Endothelial cell of umbilical vein (primary cell): ENCODE results near the gene CELA1. TPM values are rescaled to one million over a fixed set of nuclear protein-coding genes. Genes with fewer than 3 reads are reported as not detected.

ENCODE experiments used
- BruUV-seq: library from RNA; stranded (reverse); fragments of 400-500 nt; replicated peaks from 2 replicates; lab custom pipeline; 2021; lab: Mats Ljungman, UMichigan
- CTCF ChIA-PET: fragments of 300-600, 350-600 bp; sonication (Branson Sonifier 250); formaldehyde crosslinking; loops from one replicate; lab custom pipeline; 2021; ENCODE audit warnings: antibody characterized with exemption, inconsistent platforms; lab: Charles Lee
- POLR2A ChIA-PET: fragments of 300-600, 350-600 bp; sonication (Branson Sonifier 250); formaldehyde crosslinking; loops from one replicate; lab custom pipeline; 2021; ENCODE audit warnings: antibody characterized with exemption, inconsistent platforms; lab: Charles Lee
- DNase-seq: peaks from one replicate; pipeline ENCODE4 v3.0.0-alpha.2; 2011; ENCODE audit warnings: low read depth, low spot score
- FAIRE-seq: peaks from 2 replicates; lab custom pipeline; 2011; peaks lifted over from hg19 to GRCh38; lab: Jason Lieb, UNC
- H2AFZ ChIP-seq: 2 replicates; pipeline ENCODE4 v1.6.0; 2012; ENCODE audit warnings: low read depth, low read length, control low read depth, inconsistent platforms
- H3K27ac ChIP-seq: 2 replicates; pipeline ENCODE4 v1.5.1; 2011; ENCODE audit warnings: low read depth, mild to moderate bottlenecking, control low read depth, low read length, moderate library complexity; ENCODE audit not compliant: insufficient read depth
- H3K27me3 ChIP-seq, 2 experiments: 2 replicates each; pipeline versions ENCODE4 v1.6.0 to v1.6.1; 2011; ENCODE audit warnings: low read length in 2 of 2, mixed read lengths in 1 of 2; ENCODE audit not compliant: control insufficient read depth in 2 of 2, insufficient read depth in 2 of 2
- H3K36me3 ChIP-seq, 2 experiments: 2 replicates in 1 of 2; 3 replicates in 1 of 2; pipeline ENCODE4 v1.5.1; 2011; ENCODE audit warnings: low read length in 2 of 2, mild to moderate bottlenecking in 1 of 2, moderate library complexity in 1 of 2; ENCODE audit not compliant: control insufficient read depth in 2 of 2, insufficient read depth in 2 of 2; ENCODE audit errors: extremely low read depth in 1 of 2
- H3K4me1 ChIP-seq: 3 replicates; pipeline ENCODE4 v1.5.1; 2011; ENCODE audit warnings: mild to moderate bottlenecking, low read length; ENCODE audit not compliant: control insufficient read depth, insufficient read depth; ENCODE audit errors: extremely low read depth
- H3K4me2 ChIP-seq: 2 replicates; pipeline ENCODE4 v1.6.1; 2011; ENCODE audit warnings: low read length, control low read depth, mixed read lengths; ENCODE audit not compliant: insufficient read depth
- H3K4me3 ChIP-seq, 3 experiments: fragments of 200-600 bp in 1 of 3; sonication (generic), shearing (Covaris generic) in 1 of 3; replicated peaks in 1 of 3; 2 replicates each; pipeline ENCODE4 v1.5.1; 2011 to 2016; ENCODE audit warnings: control low read depth in 3 of 3, low read length in 3 of 3, mild to moderate bottlenecking in 2 of 3, inconsistent platforms in 1 of 3, low read depth in 1 of 3, moderate library complexity in 1 of 3; ENCODE audit not compliant: insufficient read depth in 1 of 3
- H3K79me2 ChIP-seq: 2 replicates; pipeline ENCODE4 v1.6.0; 2012; ENCODE audit warnings: low read length, inconsistent platforms; ENCODE audit not compliant: control insufficient read depth, insufficient read depth
- H3K9ac ChIP-seq: replicated peaks from 2 replicates; pipeline ENCODE3; 2011; ENCODE audit warnings: low read length, control low read depth; ENCODE audit not compliant: insufficient read depth; ENCODE audit errors: extremely low read depth
- H3K9me1 ChIP-seq: replicated peaks from 3 replicates; pipeline ENCODE4 v1.6.0; 2011; ENCODE audit warnings: mild to moderate bottlenecking, low read length; ENCODE audit not compliant: control insufficient read depth, insufficient read depth; ENCODE audit errors: extremely low read depth
- H3K9me3 ChIP-seq: replicated peaks from 2 replicates; pipeline ENCODE4 v1.5.1; 2012; ENCODE audit warnings: low read length, inconsistent platforms; ENCODE audit not compliant: control insufficient read depth, insufficient read depth
- H4K20me1 ChIP-seq: replicated peaks from 2 replicates; pipeline ENCODE3; 2011; ENCODE audit warnings: mild to moderate bottlenecking, low read length; ENCODE audit not compliant: control insufficient read depth, insufficient read depth; ENCODE audit errors: extremely low read depth
- EZH2 ChIP-seq: IDR thresholded peaks from 2 replicates; pipeline ENCODE4 v1.6.1; 2012; ENCODE audit warnings: borderline replicate concordance, low read depth, mild to moderate bottlenecking, moderate library complexity, low read length, inconsistent platforms; ENCODE audit not compliant: severe bottlenecking
- FOS ChIP-seq: IDR thresholded peaks from 2 replicates; pipeline ENCODE4 v1.6.1; 2011; ENCODE audit warnings: mild to moderate bottlenecking, low read length, moderate library complexity, borderline replicate concordance; ENCODE audit not compliant: insufficient read depth
- GATA2 ChIP-seq: IDR thresholded peaks from 2 replicates; pipeline ENCODE4 v1.7.0; 2011; ENCODE audit warnings: low read depth, mild to moderate bottlenecking, moderate library complexity, mixed read lengths, low read length; ENCODE audit not compliant: insufficient read length, insufficient read depth
- JUN ChIP-seq: IDR thresholded peaks from 2 replicates; pipeline ENCODE4 v1.6.1; 2011; ENCODE audit warnings: borderline replicate concordance, low read depth; ENCODE audit not compliant: insufficient read length, insufficient read depth
- MYC ChIP-seq: IDR thresholded peaks from one replicate; pipeline ENCODE4 v1.6.1; 2011; ENCODE audit warnings: mild to moderate bottlenecking, low read depth, low read length
- POLR2A ChIP-seq: IDR thresholded peaks from 2 replicates; pipeline ENCODE4 v1.6.1; 2012; ENCODE audit warnings: low read depth, mild to moderate bottlenecking, control low read depth, low read length
- POLR2AphosphoS5 ChIP-seq: IDR thresholded peaks from 2 replicates; pipeline ENCODE4 v1.6.1; 2012; ENCODE audit warnings: low read depth, mild to moderate bottlenecking, control low read depth, low read length, moderate library complexity; ENCODE audit not compliant: insufficient read depth
- dilution Hi-C: fragments of 300-500 bp; cut with MboI; formaldehyde crosslinking; loops from one replicate; pipeline ENCODE4 v1.15.0; 2019; ENCODE audit warnings: low sequenced_read_pairs; ENCODE audit not compliant: extremely low pct_ligation_motif_present
- intact Hi-C: fragments of 100-400 bp; cut with micrococcal nuclease; formaldehyde crosslinking; loops from one replicate; pipeline ENCODE4 v1.10.0; 2022
- polyA plus RNA-seq, 4 experiments: library from polyadenylated mRNA; depleted of rRNA in 3 of 4; stranded (reverse) in 3 of 4; unstranded in 1 of 4; fragments of >200 nt; gene quantifications; 2 replicates each; pipeline versions ENCODE4 v1.2.1 to v1.2.3, GENCODE V29; 2011 to 2012; ENCODE audit warnings: missing spikeins in 1 of 4
- total RNA-seq: library from RNA; stranded (reverse); gene quantifications from 2 replicates; pipeline ENCODE4 v1.2.3, GENCODE V29; 2021
- TF ChIP-seq, protein P1 (sequence below), 2 donors: IDR thresholded peaks; 1 replicate in 1 of 2; 2 replicates in 1 of 2; pipeline ENCODE4 v1.5.1; 2011; ENCODE audit warnings: low read length in 2 of 2, mild to moderate bottlenecking in 2 of 2, moderate library complexity in 2 of 2, control low read depth in 1 of 2, inconsistent platforms in 1 of 2, low read depth in 1 of 2; ENCODE audit not compliant: insufficient read depth in 1 of 2; ENCODE audit errors: extremely low read depth in 1 of 2
- TF ChIP-seq, protein P2 (sequence below): IDR thresholded peaks from 2 replicates; pipeline ENCODE4 v1.6.1; 2011; ENCODE audit not compliant: insufficient read depth, insufficient read length

Gene CELA1
- total and polyA plus RNA-seq, 2 donors (not counting 3 experiments of a cell fraction or from before 2014, with no cell fraction given): not detected

DNA sequence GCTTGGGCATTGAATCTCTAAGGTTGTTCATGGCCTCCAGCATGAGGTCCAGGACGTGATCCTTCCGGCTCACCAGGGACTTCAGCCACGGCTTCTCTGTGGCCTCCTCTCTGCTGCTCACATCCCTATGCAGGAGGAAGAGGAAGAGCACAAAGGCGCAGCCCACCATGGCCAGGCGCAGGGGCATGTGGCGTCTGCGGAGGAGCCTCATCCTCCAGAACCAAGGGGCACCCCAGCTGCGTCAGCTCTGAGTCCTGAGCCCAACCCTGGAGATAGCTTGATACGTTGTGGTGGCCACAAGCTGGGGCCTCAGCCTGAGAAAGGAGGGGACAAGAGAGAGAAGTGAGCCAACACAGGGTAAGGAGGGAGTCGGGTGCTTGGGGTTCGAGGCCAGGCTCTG, 33.1 kb upstream of the CELA1 start:
- Histone ChIP-seq H3K4me3 (no peak overlapping the region), H4K20me1 (no peaks in the 10 kb centered on the region), H3K4me1 (peaks cover 6% of the 10 kb centered on the region), H3K9me1 (no peaks in the 10 kb centered on the region), H3K4me2 (no peak overlapping the region), H3K9ac (no peak overlapping the region), H3K27me3 (no peaks in the 10 kb centered on the region), H3K36me3 (peaks cover 0 to 4% of the 10 kb centered on the region in 2 experiments), H3K27ac (no peak overlapping the region), H3K79me2 (no peaks in the 10 kb centered on the region), H3K9me3 (no peaks in the 10 kb centered on the region), H2AFZ (no peak overlapping the region)
- ChIA-PET POLR2A (no interaction called here), CTCF (no interaction called here)
- BruUV-seq: no TSS peak
- TF ChIP-seq GATA2: no peak
- TF ChIP-seq, protein P1, sequence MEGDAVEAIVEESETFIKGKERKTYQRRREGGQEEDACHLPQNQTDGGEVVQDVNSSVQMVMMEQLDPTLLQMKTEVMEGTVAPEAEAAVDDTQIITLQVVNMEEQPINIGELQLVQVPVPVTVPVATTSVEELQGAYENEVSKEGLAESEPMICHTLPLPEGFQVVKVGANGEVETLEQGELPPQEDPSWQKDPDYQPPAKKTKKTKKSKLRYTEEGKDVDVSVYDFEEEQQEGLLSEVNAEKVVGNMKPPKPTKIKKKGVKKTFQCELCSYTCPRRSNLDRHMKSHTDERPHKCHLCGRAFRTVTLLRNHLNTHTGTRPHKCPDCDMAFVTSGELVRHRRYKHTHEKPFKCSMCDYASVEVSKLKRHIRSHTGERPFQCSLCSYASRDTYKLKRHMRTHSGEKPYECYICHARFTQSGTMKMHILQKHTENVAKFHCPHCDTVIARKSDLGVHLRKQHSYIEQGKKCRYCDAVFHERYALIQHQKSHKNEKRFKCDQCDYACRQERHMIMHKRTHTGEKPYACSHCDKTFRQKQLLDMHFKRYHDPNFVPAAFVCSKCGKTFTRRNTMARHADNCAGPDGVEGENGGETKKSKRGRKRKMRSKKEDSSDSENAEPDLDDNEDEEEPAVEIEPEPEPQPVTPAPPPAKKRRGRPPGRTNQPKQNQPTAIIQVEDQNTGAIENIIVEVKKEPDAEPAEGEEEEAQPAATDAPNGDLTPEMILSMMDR (IDR thresholded peaks at IDR 0.05; ENCODE audit: extremely low read depth in 1 of 2, insufficient read depth in 1 of 2, low read depth in 1 of 2, low read length in 2 of 2): no peak
- TF ChIP-seq FOS: no peak
- TF ChIP-seq EZH2: no peak
- TF ChIP-seq, protein P2, sequence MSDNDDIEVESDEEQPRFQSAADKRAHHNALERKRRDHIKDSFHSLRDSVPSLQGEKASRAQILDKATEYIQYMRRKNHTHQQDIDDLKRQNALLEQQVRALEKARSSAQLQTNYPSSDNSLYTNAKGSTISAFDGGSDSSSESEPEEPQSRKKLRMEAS: no peak
- no peak for TF ChIP-seq POLR2AphosphoS5
- TF ChIP-seq MYC: no peak
- no peak for TF ChIP-seq JUN
- TF ChIP-seq POLR2A: no peak
- DNase-seq (no peak), FAIRE-seq (no peak)
- dilution Hi-C loops: no loop called here
- intact Hi-C loops: no loop called here
